Stimulated activated CD4-positive, alpha-beta T cell treated with anti-CD3 and anti-CD28 coated beads, TNF-alpha, amount 100 ng/mL, for 48 hours (primary cell): ENCODE measurements around the gene GMDS.

Source experiments
- DNase-seq, 3 donors: peaks; one replicate each; pipeline ENCODE4 v3.0.0-alpha.2; 2020; ENCODE audit warnings: low read depth in 3 of 3

GMDS gene

GRCh38 chr6:1987640-1988039 is 257.8 kb downstream of the GMDS start:
- DNase-seq, result no peak

GRCh38 chr6:1986454-1987243 is 258.8 kb downstream of the GMDS start:
- DNase-seq, result no peak

DNA sequence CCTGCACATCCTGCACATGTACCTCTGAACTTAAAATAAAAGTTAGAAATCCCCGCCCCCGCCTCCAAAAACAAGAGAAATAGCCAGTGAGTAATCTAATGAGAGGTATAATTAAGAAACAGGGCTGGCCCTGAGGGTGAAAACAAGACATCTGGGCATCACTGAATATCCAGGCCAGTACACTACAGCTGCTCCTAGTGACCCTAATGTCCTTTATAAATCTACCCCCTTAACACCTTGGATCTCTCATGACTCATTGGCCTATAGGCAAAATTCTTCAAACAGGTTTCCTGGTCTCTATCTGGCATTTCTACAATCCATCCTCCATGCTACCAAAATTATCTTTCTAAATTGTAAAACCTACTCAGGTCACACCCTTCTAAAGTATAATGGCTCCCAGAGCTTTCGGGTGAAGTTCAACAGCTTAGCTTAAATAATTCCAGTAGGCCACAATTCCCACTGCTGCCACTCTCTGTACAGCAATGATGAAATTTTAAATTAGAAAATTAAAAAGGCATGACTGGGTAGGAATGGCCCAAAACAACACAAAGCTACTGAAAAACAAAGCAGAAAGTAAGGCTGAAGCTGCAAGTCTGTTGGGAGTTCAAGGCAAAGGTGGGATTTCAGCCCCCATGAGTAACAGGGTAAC is 260.9 kb downstream of the GMDS start:
- DNase-seq, result no peak

DNA sequence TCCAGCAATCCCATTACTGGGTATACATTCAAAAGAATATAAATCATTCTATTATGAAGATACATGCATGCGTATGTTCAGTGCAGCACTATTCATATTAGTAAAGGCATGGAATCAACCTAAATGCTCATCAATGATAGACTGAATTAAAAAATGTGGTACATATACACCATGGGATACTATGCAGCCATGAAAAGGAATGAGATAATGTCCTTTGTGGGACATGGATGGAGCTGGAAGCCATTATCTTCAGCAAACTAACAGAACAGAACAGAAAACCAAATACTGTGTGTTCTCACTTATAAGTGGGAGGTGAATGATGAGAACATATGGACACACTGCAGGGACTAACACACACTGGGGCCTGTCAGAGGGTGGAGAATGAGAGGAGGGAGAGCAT is 261.6 kb downstream of the GMDS start:
- DNase-seq, result no peak

- DNase-seq, result no peak
Observed at GRCh38 chr6:1972962-1973361, 272.4 kb downstream of the GMDS start.

DNA sequence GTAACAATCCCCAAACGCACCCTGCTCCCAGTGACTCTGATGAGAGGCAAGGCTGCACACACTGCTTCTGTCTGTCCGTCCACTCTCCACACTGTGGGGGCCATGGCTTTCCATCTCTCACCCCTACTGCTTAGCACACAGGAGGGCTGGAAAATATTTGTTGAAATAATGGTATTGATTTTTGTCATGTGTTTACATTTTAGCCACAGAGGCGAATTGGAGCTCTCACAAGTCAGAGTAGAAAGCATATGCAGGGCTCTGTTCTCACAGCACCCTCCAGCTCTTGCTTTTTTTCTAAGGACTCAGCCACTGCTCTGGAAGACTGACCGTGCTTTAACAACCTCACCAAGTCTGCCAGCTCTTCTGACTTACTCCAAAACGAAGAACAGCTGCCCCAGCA is 273.8 kb downstream of the GMDS start:
- no peak for DNase-seq

GRCh38 chr6:1970151-1970561 is 275.2 kb downstream of the GMDS start:
- DNase-seq, result no peak

- no peak for DNase-seq
Observed at GRCh38 chr6:1966713-1967112, 278.7 kb downstream of the GMDS start.

GRCh38 chr6:1965596-1966224 is 279.7 kb downstream of the GMDS start:
- no peak for DNase-seq

DNA sequence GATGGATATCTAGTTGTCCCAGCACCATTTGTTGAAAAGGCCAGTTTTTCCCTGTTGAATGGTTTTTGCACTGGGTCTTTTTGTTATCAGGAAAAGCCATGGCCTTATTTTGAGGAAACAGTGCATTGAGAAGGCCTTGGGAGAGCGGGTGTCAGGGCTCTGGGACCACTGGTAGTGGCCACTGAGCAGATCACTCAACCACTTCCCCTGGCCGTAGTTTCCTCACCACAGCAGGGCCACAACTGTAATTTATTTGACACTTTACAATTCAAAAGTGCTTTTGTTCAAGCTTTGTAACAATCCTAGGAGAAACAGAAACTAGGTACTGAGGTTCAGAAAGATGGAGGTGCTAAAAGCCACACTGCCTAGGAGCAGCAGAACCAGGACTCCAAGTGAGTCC is 281.8 kb downstream of the GMDS start:
- DNase-seq, result no peak

DNA sequence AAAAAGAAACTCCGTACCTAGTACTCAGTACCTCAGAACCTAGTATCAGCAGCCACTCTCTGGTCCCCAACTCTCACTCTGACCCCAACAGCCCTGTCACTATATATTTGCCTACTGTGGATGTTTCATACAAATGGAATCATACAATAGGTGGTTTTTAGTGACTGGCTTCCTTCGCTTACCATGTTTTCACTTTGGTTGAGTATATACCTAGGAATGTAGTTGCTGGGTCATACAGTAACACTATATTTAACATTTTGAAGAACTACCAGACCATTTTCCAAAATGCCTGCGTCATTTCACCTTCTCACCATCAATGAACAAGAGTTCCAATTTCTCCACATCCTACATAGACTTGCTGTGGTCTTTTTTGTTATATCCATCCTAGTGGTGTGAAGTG is 283.2 kb downstream of the GMDS start:
- DNase-seq, result no peak

- no peak for DNase-seq
Observed at GRCh38 chr6:1960486-1961142, 284.8 kb downstream of the GMDS start.

DNA sequence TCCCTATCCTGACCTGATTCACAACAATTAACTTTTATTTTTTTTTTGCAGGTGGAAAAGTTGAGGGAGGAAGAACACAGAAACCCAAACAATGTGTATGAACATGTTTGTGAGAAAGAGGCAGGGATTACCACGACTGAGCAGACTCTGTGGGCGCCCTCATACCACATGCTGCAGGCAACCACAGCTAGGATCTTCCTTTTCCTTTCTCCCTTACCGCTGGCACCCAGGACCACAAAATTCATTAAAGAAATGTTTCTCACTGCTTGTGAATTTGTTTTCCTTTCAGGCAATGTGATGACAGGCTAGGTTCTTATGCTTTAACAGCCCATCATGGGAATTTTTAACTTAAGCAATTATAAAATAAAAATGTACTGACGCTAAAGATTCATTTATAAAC is 287.1 kb downstream of the GMDS start:
- no peak for DNase-seq

GRCh38 chr6:1957746-1958145 is 287.7 kb downstream of the GMDS start:
- DNase-seq, result no peak

GRCh38 chr6:1952740-1953360 is 292.6 kb downstream of the GMDS start:
- DNase-seq, result no peak

- no peak for DNase-seq
Observed at GRCh38 chr6:1950631-1951030, 294.8 kb downstream of the GMDS start.

DNA sequence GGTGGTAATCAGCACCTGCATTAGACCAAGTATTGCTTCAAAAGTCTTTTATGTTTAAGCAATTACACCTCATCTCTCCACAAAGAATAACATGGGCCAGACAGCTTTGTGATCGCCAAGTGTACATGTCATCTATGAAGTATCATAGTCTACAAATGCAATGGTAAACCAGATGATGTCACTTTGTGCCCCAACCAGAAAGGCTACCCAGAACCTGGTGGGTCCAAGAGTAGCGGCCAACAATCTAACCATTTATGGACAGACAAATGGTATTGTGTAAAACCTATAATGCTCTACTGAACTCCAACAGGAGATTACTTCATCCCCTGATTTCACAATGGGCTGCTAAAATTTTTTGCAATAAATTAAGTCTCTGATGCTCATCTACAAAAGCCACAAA is 295.9 kb downstream of the GMDS start:
- no peak for DNase-seq

DNA sequence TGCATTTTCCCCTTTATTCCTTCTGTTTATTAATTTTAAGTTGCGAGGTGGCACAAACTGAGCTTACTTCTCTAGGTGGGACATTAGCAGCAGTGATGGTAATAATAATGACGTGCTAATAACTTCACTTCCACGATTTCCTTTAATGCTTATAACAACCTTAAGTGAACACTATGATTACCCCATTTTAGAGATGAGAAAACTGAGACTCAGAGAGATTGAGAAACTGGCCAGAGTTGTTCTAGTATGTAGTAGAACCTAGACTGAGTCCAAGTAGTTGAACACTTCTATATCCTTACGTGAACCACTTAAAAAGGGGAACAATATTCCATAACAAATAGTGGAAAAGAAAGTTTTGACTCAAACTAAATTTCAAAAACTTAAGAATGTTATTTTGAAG is 297.5 kb downstream of the GMDS start:
- no peak for DNase-seq

- DNase-seq, result no peak
Observed at GRCh38 chr6:1946583-1946982, 298.8 kb downstream of the GMDS start.

DNA sequence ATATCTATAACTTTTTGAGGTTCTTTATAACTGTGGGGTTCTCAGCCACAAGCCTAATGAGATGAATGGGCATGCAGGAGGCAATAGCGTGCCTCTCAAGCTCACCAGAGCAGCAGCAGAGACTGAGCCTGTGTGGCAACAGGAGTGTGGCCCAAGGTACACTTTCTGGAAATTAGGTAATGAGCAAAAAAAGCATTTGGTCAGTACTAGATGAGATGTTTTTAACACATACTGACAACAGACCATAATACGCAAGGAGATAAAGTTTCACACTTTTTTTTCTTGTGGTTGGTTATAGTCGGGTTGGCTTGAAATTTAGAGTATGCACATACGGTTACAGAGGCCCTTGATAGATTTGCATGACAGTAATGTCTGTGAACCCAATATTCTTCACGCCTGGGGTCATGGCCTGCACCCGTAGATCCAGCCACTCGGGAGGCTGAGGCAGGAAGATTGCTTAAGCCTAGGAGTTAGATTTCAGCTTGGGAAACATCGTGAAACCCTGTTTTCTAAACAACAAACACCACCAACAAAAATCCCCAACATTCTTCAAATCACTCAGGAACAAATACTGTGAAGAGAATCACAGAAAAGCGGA is 300.1 kb downstream of the GMDS start:
- DNase-seq, result no peak

DNA sequence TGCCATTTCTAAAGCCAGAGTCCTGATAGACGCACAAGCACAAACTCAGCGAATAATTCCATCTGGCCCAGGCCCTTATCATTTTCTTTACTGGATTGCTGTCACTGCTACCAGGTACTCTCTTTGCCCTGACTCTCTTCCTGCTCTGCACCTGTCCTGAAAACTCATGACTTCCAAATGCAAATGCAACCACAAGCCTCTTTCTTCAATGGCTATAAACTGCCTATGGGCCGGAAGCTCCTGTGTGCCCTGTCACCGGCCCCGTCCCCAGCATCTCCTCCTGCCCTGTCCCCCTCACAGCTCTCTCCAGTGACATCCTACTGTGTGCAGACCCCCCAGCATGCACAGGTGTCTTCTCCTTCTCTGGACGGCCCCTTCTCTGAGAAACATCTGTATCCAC is 302.6 kb downstream of the GMDS start:
- no peak for DNase-seq

DNA sequence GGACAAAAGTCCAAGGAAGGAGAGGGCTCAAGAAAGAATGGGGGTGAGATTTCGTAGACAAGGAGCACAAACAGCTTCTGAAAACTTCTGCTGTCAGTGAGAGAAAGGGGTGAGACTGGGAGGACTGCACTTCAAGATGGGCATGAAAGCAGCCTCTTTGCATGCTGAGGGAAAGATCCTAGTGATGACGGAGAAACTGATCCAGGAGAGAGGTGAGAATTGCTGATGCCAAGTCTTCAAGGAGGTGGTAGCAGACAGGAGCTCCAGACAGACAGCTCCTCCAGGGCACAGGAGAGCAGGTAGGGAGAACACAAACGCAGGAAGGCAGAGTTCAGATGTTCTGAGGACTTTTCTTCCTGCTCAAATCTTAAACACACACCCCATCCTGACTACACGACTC is 303.9 kb downstream of the GMDS start:
- no peak for DNase-seq
